Measurements from ENCODE around the gene YIPF2.

- TF ChIP-seq CTCF (IDR thresholded peaks at IDR 0.05; ENCODE audit: borderline replicate concordance, extremely low read depth, low read length, poor library complexity, severe bottlenecking) (no peak), EZH2 (IDR thresholded peaks at IDR 0.05; ENCODE audit: borderline replicate concordance, low read depth, low read length, severe bottlenecking) (no peak)
These were observed 14.6 kb downstream of the YIPF2 start for GRCh38 chr19:10913716-10914340.
